HG03354 (cell line): ENCODE data around the gene ABLIM2.
"Not testable (repeated sequence)": the region's sequence is repeated elsewhere in the genome, so short reads cannot be mapped to it uniquely, and the experiment has no call there.

Experiments used
- ATAC-seq: cut with Tn5 transposase; IDR thresholded peaks from one replicate; pipeline ENCODE4 v1.9.1; 2021; ENCODE audit warnings: mild to moderate bottlenecking; ENCODE audit not compliant: unreplicated experiment, poor library complexity, severe bottlenecking

The ABLIM2 gene

DNA sequence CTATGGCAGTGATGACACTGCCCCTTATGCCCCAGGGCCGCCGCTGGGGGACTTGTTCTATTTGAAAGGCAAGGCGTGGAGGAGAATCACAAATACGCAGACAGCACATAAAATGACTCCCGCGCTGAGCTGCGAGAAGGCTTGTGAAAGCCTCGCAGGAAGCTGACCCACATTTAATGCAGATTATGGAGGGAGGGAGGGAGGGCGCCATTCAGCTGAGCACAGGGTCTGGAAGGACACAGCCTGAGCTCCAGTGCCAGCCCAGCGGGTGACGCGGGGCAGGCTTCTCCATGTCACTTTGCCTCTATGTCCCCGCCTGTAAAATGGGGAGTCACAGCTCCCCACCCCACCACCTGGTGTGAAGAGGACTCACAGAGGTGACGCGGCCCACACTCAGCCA lies 14.3 kb downstream of the ABLIM2 start:
- no peak for ATAC-seq

DNA sequence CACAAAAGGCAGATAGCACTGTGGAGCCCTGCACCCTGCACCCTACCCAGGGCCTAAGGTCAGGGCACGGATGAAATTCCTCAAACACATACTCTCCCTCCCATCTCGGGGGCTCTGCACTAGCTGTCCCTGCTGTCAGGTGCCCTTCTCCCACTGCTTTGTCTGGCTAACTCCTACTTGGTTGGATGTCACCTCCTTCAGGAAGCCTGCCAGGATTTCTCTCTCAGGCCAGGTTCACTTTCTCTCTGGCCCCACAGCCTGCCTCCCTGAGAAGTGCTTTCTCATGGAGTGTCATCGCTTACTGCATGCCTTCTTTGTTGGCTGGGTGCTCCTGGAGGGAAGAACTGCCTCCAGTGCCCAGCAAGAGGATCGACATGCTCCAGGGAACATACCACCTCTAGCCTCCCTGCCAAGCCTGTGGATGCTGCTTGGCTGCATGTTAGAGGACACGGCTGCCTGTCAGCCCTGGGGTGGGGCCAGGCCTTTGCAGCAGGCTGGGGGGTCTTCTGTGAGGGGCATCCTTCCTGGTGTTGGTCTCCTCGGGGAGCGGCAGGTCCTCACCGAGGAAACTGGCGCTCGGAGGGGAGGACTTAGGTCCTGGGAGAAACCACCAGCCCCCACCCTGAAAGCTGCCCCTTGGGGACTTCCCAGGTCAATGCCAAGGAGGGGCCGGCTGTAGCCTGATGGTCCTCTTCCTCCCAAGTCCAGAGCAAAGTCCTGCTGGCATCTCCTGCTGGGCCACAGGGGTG lies 15.0 kb downstream of the ABLIM2 start:
- ATAC-seq: no peak

DNA sequence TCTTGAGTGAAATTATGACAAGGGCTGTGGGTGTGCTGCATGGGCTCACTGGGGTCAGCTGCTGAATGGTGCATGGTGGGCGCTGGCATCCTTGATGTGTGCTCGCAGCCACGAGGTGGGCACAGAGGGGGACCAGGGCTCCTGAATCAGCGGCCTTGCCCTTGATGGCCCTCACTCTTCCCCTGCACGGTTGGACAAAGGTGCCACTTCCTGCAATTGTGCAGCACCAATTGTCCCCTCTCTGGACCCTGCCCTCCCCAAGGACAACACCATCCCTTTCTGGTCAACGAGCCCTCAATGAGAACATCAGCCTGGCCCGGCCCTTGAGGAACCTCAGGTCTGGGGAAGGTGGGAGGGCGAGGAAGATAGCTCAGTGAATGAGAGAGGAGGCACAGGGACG lies 16.1 kb downstream of the ABLIM2 start:
- ATAC-seq: no peak

DNA sequence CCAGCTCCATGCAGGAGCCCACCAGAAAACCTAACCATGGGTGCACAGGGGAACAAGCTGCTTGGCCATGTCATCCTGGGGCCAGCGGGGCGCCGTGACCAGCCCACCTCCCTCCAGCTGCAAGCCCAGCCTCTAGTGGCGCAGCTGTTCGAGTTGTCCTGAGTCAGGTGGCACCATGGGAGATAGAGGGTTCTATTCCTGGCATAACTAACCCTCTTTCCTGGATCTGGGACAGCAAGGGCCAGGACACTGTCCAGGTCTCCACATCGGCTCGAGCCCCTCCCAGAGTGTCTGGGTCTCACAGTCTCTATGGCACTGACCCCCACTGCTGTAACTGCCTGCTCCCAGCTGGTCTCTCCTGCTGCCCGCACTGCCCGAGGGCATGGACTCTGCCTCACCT lies 16.7 kb downstream of the ABLIM2 start:
- no peak for ATAC-seq

DNA sequence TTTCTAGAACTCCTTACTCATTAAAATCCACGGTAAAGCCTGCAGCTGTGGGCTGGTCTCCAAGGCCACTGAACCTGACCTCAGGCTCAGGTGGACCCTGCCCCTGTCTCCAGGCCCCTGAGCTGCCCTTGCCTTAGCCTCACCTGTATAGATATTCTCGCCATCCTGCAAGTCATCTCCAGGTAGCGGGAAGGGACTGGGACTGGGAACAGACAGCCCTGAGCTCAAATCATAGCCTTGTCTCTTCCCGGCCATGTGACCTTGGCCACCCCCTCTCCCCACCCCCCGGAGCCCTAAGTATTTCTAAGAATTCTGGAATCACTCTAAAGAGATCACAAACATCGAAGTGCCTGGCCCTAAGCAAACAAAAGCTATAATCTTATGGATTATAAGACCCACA lies 17.7 kb downstream of the ABLIM2 start:
- ATAC-seq: no peak

DNA sequence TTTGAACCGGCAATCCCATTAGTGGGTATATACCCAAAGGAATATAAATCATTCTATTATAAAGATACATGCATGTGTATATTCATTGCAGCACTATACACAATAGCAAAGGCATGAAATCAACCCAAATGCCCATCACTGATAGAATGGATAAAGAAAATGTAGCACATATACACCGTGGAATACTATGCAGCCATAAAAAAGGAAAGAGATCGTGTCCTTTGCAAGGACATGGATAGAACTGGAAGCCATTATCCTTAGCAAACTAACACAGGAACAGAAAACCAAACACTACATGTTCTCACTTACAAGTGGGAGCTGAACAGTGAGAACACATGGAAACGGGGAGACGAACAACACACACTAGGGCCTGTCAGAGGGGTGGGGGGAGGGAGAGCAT lies 18.9 kb downstream of the ABLIM2 start:
- ATAC-seq: not testable (repeated sequence)

DNA sequence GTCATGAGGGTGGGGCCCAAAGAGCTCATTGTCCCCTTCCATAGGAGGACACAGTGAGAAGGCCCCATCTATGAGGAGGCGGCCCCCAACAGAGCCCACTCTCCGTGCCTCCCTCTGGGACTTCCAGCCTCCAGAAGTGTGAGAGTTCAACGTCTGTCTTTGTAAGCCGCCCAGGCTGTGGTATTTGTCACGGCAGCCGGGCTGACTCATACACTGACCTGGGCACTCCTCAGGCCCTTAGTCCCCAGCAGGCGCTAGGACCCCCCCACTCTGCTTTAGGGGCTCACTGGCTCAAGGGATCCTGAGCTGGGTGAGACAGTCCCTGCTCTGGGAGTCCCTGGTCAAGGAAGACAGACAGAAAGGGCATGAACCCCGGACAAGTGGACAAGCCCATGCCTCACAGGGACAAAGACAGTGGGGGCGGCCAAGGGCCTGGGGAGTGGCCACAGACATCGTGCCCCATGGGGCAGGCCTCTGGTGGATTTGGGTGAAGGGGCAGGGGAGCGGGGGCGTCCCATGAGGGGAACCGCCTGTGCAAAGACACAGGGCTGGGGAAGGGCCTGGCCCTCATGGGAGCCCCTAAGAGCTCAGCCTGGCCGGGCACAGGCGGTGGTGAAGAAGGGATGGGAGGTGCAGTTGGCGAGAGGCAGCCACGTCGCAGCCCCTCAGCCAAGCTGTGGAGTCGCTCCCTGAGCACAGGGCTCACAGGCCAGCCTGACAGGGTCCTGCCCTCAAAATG lies 21.5 kb downstream of the ABLIM2 start:
- no peak for ATAC-seq

DNA sequence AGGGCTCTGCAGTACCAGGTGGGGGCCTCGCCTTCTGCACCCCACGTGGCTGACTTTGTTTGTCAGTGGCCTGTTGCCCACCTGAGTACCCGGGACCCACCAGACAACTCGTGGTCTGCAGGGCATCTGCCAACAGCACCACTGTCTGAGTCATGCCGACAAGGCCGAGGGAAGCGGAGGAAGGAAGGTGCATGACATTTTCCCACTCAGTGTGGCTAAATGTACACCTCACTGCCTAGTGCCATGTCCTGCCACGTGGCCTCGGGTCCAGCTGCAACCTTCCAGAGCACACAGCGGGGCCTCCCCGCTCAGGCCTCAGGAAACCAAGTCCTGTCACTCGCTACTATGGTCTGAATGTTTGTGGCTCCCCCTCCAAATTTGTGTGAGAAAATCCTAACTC lies 22.1 kb downstream of the ABLIM2 start:
- ATAC-seq: no peak

DNA sequence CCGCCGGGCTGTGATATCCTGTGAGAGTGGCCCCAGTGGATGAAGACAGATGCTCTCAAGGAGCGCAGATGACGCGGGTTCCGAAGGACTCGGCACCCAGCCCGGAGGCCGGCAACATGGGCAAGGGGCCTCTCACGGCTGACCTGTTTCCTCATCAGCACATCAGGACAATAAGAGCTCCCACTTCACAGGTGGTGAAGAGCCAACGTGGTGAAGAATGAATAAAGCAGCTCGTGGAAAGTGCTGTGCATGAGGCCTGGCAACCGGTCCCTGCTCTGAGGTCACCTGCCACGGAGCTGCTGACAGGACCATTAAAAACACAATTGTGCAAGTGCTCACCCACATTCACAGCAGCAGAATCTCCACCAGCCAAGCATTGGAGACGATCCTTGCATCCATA lies 22.9 kb downstream of the ABLIM2 start:
- ATAC-seq: no peak

DNA sequence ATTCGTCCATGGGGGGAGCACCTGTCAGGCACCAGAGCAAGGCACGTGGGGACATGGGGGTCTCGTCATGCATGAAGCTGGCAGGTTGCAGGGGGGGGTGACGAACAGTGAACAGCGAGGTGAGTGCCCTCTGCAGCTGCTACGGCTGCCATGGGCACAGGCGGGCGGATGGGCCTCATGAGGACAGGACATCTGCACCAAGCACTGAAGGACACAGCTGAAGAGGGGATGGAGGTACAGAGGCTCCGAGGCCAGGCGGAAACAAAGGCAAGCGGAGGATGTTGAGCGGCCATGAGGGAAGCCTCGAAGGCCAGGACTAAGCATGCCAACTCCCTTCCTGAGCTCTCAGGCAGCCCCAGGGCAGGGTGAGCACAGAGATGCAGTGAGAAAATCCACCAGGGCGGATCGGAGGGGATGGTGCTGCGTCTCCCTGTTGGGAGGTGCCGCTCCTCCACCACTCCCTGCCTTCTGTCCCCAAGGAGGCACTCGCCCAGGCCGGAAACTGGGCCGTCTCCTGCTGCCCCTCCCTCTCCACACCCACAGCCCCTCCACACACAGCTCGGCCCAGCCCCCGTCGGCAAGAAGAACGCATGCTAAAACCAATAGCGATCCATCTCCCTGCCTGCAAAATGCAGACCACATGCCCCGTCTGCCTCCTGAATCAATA lies 24.6 kb downstream of the ABLIM2 start:
- no peak for ATAC-seq

DNA sequence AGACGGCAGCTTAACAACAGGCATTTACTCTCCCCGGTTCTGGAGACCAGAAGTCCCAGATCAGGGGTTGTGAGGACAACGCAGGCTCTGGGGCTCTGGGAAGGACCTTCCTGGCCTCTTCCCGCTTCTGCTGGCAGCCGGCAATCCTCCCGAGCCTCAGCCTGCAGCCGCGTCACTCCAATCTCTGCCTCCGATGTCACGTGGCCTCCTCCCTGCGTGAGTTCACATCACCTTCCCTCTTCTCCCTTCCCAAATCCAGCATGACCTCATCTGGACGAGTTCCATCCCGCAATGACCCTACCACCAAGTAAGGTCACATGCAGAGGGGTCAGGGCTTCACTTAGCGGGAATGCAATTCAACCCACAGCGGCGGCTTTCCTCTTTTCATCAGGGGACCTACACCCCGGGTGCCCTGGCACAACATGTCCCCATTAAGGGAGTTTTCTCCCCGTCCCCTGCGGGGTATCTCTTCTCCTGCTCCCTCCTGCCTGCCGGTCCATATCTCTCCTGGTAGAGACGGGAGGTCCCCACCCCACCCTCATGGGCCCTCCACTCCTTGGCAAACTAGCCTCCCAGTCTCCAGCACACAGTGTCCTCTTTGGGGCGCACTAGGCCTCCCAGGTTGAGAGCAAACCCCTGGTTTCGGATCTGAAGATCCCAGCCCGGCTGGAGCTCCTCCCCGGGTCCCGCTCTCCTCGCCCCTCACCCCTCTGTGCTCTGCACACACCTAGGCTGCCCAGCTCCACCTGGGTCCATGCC lies 25.5 kb downstream of the ABLIM2 start:
- ATAC-seq: no peak

DNA sequence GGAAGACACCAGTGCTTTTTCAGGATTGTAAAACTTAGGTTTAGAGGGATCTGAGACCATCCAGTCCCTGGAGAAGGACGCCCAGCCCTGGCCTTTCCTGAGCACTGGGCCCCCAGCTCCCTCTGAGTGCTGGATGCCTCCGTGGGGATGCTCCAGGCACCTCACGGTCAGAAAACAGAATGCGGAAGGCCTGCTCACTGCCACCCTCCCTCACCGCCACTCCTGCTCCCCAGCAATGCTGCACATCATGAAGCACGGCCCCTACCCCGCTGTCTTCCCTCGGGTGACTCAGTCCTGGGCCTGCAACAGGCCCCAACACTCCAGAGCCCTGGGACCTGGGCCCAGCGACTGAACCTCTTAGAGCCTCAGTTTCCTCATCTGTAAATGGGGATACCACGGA lies 26.2 kb downstream of the ABLIM2 start:
- ATAC-seq: no peak

DNA sequence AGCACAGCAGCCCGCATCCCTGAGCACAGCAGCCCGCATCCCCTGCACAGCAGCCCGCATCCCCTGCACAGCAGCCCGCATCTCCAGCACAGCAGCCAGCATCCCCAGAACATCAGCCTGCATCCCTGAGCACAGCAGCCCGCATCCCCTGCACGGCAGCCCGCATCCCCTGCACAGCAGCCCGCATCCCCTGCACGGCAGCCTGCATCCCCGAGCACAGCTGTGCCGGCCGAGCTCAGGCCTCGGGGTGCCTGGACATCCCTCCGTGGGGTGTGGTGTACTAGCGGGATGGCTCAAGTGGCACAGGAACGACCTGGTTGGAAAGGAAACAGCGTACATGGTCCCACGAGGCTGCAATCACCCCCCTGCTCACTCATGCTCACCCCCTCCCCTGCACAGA lies 26.8 kb downstream of the ABLIM2 start:
- ATAC-seq: no peak

DNA sequence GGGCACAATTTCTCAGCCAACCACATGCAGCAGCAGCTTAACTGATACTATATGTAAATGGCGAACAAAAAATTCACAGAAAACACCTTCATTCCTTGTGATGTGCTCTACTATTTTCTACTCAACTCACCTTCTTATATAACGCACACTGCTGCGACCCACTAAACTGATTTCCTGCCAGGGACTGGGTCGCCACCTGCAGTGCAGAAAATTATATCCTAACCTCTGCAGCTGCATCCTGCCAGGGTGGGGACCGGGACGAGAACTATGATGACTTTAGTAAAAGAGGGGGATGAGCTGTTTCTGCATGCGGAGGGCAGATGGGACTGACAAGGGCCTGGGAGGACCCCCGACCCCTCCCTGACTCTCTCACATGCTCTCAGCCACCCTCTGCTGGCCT lies 27.4 kb downstream of the ABLIM2 start:
- no peak for ATAC-seq

DNA sequence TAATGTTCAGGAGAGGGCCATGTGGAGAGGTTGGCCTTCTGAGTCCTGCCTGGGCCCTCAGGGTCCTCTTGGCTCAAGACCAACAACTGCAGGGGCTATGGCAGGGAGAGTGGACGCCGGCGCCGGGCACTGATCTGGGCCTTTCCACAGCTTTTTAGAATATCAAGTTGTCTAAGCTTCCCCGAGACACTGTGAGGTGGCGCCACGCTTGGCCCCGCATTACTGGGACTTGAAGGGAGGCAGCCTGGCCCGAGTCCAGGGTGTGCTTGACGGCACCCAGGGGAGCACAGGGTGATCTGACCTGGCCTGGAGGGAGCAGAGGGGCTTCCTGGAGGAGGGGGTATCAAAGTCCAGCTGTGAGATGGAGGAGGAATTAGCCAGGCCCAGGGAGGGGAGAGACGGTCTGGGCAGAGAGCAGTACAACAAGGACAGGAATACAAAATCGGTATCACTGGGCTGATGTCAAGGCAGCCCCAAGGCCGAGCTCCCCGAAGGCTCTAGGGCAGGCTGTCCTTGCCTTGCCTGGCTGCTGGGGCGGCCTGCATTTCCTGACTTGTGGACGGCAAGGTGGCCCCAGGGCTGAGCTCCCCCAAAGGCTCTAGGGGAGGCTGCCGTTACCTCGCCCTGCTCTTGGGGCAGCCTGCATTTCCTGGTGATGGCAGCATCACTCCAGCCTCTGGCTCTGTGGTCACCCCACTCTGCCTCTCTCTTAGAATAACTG lies 28.1 kb downstream of the ABLIM2 start:
- no peak for ATAC-seq

DNA sequence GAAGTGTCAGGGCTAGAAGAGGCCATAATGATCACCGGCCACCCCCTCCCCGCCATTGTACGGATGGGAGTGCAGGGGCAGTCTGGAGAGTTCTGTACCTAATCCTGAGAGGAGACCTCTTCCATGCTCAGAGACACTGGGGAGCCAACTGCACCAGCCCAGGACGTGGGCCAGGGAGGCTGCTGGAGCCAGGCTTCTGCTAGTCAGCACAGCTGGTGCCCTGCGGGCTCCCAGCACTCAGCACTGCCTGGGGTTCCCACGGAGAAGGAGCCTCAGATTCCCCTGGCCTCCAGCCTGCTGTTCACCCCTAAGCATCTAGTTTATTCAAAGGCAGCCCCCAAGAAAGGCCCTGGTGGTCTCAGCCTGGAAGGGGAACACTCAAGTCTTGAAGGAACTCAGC lies 28.8 kb downstream of the ABLIM2 start:
- ATAC-seq: no peak

DNA sequence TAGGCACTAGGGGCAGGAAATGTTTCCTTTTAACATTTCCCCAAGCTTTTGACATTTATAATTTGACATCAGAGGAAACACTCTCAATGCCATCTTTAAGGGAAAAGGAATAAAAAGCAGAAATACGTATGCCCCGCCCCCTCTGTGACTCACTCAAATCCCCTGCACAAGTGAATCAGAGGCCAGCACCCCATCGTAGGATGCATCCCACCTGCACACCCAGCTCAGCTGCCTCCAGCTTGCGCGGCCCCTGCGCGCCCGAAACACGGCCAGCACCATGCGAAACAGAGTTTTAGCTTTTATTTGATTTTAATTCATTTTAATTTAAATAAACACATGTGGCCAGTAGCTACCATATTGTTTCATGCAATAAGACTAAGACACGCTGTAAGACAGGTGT lies 29.5 kb downstream of the ABLIM2 start:
- ATAC-seq: no peak

DNA sequence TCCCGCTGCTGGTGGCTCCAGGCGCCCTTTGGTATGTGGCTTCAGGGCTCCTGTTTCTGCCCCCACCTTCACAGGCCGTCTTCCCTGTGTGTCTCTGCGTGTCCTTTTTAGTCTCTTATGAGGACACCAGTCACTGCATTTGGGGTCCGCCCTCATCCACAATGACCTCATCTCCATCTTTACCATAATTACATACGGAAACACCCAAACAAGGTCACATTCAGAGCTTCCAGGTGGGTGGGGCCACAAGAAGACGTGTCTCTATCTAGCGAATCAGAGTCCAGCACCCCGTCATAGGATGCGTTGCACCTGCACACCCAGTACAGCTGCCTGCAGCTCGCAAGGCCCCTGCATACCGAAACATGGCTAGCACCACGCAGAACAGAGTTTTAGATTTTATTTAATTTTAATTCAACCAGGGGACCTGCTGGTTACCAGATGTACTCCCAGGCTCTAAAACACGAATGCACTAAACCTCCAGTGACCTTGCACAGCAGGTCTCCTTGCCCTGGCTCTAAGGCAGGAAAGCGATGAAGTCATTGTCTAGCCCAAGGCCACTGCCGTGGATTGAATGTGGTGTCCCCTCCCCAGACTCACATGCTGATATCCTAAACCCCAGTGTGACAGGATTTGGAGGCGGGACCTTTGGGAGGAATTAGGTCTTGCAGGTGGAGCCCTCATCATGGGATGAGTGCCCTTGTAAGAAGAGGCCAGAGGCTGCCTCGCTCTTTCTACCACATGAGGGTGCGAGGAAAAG lies 30.3 kb downstream of the ABLIM2 start:
- ATAC-seq: no peak
